Memory B cell (primary cell): ENCODE measurements around the gene GRK3.
A peak's percentile ranks its signal among the peaks of the same experiment; 100 is the strongest.
"Not testable (repeated sequence)": the region's sequence is repeated elsewhere in the genome, so short reads cannot be mapped to it uniquely, and the experiment has no call there.

Source experiments
- ATAC-seq: fragments of 150-1000 bp; cut with Tn5 transposase; 2 replicates; pipeline ENCODE4 v1.10.0; 2021; ENCODE audit warnings: low read depth, mild to moderate bottlenecking, moderate library complexity
- DNase-seq, 2 donors: peaks; one replicate each; pipeline ENCODE4 v3.0.0; 2022; ENCODE audit warnings: low spot score in 2 of 2
- H3K27ac Mint-ChIP-seq: one replicate; pipeline ENCODE4 v1.8.0; 2022; ENCODE audit warnings: mild to moderate bottlenecking, moderate library complexity, mixed read lengths
- H3K27me3 Mint-ChIP-seq: one replicate; pipeline ENCODE4 v1.8.0; 2022; ENCODE audit warnings: mixed read lengths
- H3K36me3 Mint-ChIP-seq: one replicate; pipeline ENCODE4 v1.8.0; 2022; ENCODE audit warnings: mild to moderate bottlenecking, mixed read lengths
- H3K4me1 Mint-ChIP-seq: one replicate; pipeline ENCODE4 v1.8.0; 2022; ENCODE audit warnings: mixed read lengths
- H3K4me3 Mint-ChIP-seq: one replicate; pipeline ENCODE4 v1.8.0; 2022; ENCODE audit warnings: mild to moderate bottlenecking, moderate library complexity, mixed read lengths
- H3K9me3 Mint-ChIP-seq: one replicate; pipeline ENCODE4 v1.8.0; 2022; ENCODE audit warnings: mixed read lengths

GRK3 gene

DNA sequence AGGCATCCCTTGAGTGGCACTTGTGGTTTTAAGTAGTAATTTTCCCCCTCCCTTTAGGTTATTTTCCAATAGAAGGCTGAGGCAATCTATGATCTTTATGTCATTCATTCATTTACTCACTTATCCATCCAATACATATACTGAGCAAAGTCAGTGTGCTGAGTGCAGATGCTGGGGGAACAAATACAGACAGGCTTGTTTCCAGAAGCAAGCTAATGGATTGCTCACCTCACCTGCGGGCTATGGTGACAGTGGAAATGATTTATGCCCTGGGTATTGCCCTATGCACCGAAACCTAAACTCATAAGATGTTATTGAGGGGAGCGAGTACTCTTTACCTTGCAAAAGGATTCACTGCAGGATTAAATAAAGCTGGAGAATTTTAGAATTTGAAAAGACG is 4.6 kb upstream of the GRK3 start:
- H3K9me3 Mint-ChIP-seq, H3K27ac Mint-ChIP-seq, H3K36me3 Mint-ChIP-seq, DNase-seq, ATAC-seq, H3K4me3 Mint-ChIP-seq, H3K27me3 Mint-ChIP-seq: not testable (repeated sequence)
- peaks cover 46% of the 10 kb centered on the region for H3K4me1 Mint-ChIP-seq

DNA sequence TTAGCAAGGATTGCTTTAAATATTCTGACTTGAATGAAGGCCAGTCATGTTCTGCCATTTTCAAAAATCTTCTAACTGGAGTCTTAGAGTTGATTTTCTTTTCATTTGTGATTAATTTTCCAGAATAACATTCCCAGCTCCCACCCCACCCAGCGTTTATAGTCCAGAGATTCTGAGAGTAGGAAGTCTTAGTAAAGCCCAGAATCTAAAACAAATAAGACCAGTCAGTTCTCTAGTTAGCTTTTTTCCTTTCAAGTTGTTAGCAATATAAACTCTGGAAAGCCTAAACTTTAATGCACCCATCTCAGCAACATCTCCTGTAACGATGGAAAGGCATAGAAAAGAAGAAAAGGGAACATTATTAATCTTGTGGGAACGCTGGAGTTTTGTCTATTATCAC is 3.3 kb upstream of the GRK3 start:
- DNase-seq, H3K36me3 Mint-ChIP-seq, H3K9me3 Mint-ChIP-seq, ATAC-seq, H3K27me3 Mint-ChIP-seq, H3K4me3 Mint-ChIP-seq: not testable (repeated sequence)
- Mint-ChIP-seq H3K4me1 (peaks cover 43% of the 10 kb centered on the region), H3K27ac (peak overlapping the region; percentile 83)

DNA sequence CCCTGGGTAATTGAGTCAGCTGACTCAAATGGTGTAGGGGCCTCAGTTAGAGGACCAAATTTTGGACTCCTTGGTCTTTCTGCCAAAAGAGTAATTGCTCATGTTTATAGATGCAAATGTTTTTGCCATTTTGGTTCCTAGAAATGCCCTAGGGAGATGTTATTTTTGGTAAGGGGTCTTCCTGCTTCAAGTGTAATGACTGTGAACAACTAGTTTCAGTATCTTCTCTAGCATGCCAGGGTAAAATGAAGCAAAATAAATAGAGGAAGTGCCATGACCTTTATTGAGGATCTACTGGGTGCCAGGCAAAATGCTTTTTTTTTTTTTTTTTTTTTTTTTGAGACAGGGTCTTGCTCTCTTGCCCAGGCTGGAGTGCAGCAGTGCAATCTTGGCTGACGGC is 2.5 kb upstream of the GRK3 start:
- not testable (repeated sequence) for H3K36me3 Mint-ChIP-seq, H3K9me3 Mint-ChIP-seq, H3K27me3 Mint-ChIP-seq, H3K4me3 Mint-ChIP-seq
- Mint-ChIP-seq H3K27ac (peak overlapping the region; percentile 83), H3K4me1 (peaks cover 45% of the 10 kb centered on the region)
- ATAC-seq (peak; percentile 49), DNase-seq (peak in 1 of 2 donors; percentile 47)

DNA sequence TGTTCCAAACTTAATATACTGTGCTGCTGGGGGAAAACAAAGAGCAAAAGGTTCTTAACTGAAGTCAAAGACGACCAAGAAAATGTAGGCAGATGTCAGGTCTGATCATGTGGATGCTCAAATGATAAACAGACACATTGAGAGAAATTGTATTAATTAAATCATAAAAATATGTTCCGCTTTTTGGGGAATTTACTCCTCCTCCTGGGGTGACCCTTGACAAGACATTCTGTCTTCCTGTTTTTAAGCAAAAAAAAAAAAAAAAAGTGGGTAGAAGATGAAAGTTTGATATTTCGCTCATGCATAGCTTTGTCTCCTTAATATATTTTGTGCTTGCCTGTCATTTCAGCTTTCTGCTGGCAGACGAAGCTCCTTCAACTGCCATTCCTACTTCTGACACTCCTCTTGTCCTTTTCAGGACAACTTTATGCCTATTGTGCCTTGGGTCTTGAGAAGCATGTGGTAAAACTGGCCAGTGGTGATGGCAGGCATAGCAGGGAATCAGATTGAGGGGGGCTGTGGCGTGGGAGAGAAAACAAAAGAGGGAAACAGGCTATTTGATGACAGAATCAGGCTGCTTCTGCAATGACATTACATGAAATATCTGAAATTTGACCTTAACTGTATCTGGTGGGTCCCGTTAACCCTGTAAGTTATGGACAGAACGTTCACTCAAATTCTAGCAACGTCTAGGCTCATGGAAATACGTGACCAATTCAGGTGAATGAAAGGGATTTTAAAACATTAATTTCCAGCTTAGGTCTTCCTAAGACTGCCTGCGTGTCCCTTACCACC is 1.3 kb upstream of the GRK3 start:
- ATAC-seq (peak; percentile 4), DNase-seq (peak; percentile 18 to 26)
- peak overlapping the region; percentile 95 for H3K27ac Mint-ChIP-seq
- H3K9me3 Mint-ChIP-seq, H3K36me3 Mint-ChIP-seq, H3K27me3 Mint-ChIP-seq: not testable (repeated sequence)
- peak overlapping the region; percentile 94 for H3K4me3 Mint-ChIP-seq
- peaks cover 48% of the 10 kb centered on the region for H3K4me1 Mint-ChIP-seq

DNA sequence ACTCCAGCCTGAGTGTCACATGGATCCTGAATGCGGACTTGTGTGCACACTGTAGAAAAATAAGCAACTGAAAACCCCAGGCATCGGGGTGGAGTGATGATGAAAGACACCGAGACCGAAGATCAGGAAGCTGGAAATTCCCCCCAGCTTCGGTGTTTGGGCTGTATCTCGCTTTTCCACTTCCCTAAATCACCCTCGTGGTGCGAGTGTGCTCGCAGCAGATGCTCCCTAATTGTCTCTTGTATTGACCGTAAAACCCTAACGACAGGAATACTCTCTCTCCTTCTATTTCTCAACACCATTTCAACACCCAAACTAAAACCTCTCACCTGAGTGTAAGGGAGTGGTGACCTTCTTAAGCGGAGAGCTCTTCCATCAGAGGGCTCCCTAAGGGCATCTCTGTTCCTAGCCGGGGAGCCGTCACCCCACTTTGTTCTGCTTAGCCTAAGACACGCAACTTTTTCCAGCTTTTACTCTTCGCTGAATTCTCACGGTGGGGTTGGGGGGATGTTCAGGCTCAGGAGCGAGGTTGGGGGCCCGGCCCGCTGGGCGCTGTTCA is 635 bp upstream of the GRK3 start:
- H3K4me1 Mint-ChIP-seq = peaks cover 46% of the 10 kb centered on the region
- ATAC-seq (peak; percentile 58), DNase-seq (peak; percentile 41 to 51)
- H3K9me3 Mint-ChIP-seq = no peaks in the 10 kb centered on the region
- peaks cover 2% of the 10 kb centered on the region for H3K36me3 Mint-ChIP-seq
- peak overlapping the region; percentile 94 for H3K4me3 Mint-ChIP-seq
- no peaks in the 10 kb centered on the region for H3K27me3 Mint-ChIP-seq
- H3K27ac Mint-ChIP-seq = peak overlapping the region; percentile 95

DNA sequence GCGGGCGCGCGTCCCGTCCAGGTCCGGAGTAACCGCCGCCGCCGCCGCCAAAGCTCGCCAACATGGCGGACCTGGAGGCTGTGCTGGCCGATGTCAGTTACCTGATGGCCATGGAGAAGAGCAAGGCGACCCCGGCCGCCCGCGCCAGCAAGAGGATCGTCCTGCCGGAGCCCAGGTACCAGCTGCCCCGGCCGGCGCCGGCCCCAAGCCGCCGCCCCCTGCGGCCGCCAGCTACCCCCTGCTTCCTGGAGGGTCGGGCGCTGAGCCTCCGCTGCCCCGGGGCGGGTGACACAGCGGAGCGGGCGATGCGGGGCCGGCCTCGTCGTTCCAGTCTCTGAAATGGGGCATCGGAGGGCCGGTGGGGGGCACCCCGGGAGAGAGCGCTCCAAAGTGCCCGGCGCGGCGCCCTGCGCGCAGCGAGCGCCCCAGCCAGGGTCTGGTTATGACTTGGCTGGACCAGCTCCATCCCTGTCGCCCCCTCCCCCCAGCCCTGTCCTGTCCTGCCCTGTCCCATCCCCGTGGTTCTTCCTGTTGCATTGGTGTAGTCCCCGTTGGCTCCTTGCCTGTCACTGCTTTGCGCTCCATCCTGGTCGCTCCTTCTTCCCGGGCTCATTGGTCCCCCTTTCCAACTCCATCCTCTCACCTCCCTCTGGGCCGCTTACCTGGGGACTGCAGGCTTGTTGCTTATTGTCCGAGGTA is 653 bp downstream of the GRK3 start:
- ATAC-seq (no peak), DNase-seq (peak; percentile 11 to 44)
- Mint-ChIP-seq H3K4me3 (peak overlapping the region; percentile 99), H3K27ac (peak overlapping the region; percentile 93), H3K4me1 (peaks cover 51% of the 10 kb centered on the region), H3K36me3 (peaks cover 2% of the 10 kb centered on the region), H3K9me3 (no peaks in the 10 kb centered on the region), H3K27me3 (no peaks in the 10 kb centered on the region)

DNA sequence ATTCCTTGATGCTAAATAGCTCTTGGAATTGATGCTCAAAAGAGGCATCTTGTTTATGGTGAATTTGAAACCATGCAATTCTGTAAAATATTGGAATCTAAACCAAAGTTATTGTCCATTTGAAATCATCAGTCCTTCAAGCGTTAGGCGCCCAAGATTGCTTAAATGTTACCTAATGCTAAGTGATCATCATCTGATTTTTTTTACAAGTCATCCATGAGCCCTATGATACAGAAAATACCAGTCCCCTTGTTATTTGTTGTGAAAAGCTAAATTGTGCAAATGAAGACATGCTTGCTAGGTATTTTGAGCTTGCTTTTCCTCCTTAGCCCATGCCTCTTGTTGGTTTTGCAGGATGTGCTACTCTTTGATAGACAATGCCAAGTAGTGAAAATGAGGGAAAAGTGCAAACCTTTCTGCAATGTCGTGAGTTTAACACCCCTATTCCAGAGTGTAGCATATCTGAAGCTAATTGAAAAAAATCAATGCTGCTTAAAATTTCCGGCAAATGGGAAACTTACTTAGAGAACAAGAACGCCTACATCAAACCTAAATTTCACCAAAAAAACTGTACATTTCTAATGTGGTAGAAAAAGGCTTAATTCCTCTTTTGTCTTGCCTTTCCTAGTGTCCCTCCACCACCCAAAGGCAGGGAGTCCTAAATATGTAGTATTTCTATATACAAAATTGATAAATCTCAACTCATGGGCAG is 1.9 kb downstream of the GRK3 start:
- H3K4me1 Mint-ChIP-seq = peaks cover 46% of the 10 kb centered on the region
- no peak for ATAC-seq
- H3K27ac Mint-ChIP-seq = peak overlapping the region; percentile 93
- H3K36me3 Mint-ChIP-seq = peaks cover 2% of the 10 kb centered on the region
- H3K9me3 Mint-ChIP-seq = no peaks in the 10 kb centered on the region
- H3K27me3 Mint-ChIP-seq = no peaks in the 10 kb centered on the region
- H3K4me3 Mint-ChIP-seq = peak overlapping the region; percentile 99
- DNase-seq = no peak

DNA sequence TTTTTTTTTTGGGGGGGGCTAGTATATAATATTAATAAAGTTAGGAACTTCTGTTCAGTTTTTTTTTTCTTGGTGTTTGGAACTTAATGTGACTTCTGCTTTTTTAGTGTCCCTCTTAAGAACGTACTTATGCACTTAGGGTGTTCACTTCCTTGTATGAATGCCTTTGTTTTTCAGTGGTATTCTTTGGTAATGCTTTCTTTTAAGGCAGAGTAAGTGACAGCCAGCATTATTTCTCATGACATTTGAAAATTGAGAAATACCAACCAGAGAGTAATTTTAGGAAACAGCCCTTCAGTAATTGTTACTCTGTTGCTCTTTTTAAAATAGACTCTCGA is 2.4 kb downstream of the GRK3 start:
- DNase-seq = peak in 1 of 2 donors; percentile 16
- Mint-ChIP-seq H3K27me3 (no peaks in the 10 kb centered on the region), H3K36me3 (peaks cover 2% of the 10 kb centered on the region), H3K4me3 (peak overlapping the region; percentile 99), H3K9me3 (no peaks in the 10 kb centered on the region), H3K4me1 (peaks cover 42% of the 10 kb centered on the region), H3K27ac (peak overlapping the region; percentile 93)
- peak; percentile 39 for ATAC-seq

DNA sequence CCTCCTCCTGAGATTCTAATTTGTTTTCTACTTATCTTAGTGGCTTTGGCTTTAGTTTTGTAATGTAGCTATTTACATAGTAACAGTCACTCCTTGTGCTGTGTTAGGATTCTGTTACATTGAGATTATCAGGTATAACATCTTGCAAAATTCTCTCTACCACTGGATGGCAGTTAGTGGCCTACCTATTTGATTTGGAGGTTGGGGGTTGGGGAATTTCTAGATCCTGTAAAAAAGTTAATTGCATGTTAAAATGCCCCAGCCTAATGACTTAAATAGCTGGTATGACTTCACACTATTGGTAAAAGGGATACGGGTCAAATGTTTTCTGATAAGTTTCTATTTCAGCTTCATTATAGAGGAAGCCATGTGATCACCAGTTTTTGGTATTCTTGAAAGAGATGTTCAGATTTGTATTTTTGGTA is 2.8 kb downstream of the GRK3 start:
- H3K36me3 Mint-ChIP-seq = peaks cover 2% of the 10 kb centered on the region
- H3K27ac Mint-ChIP-seq = peak overlapping the region; percentile 93

DNA sequence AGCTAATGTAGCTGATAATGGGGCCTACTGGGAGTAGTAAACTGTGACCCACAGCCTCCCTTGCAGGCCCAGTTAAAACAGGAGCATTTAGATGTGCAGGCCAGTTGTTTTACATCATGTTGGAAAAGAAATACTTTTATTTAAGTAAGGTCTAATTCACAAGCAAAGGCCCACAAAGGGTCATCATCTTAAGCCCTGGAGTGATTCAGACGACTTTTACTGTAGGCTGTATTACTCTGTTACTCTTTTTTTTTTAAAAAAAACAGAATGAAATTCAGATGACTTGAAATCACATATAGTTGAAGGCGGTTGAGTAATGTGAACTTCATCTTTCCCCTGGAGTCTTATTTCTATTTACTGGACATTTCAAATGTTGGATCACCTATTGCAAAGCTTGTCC is 3.6 kb downstream of the GRK3 start:
- H3K27me3 Mint-ChIP-seq, ATAC-seq, DNase-seq, H3K9me3 Mint-ChIP-seq, H3K36me3 Mint-ChIP-seq: not testable (repeated sequence)
- peaks cover 46% of the 10 kb centered on the region for H3K4me1 Mint-ChIP-seq
- peak overlapping the region; percentile 99 for H3K4me3 Mint-ChIP-seq
- H3K27ac Mint-ChIP-seq = peak overlapping the region; percentile 71

More for the DNA sequence above, 2.8 kb downstream of the GRK3 start:
- Mint-ChIP-seq H3K27me3 (no peaks in the 10 kb centered on the region), H3K9me3 (no peaks in the 10 kb centered on the region), H3K4me1 (peaks cover 42% of the 10 kb centered on the region), H3K4me3 (peak overlapping the region; percentile 99)
- DNase-seq (no peak), ATAC-seq (no peak)

DNA sequence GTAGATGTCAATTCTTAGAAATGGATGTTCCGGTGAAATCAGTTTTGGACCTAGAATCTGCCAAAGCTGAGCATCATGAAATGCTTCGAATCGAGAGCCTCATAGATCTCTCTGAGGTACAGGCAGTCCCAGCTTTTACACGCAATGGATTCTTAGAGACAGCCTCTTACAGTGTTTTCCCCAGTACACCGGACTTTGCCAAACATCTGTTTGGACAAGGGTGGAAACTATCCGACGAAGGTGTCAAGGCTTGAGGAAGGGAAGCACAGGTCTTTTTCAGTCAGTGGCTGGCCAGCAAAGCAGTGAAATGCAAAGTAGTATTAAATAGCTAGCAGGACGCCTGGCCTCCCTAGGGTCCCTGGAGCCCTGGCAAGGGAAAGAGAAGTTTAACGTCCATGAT is 4.9 kb downstream of the GRK3 start:
- H3K4me3 Mint-ChIP-seq = peak overlapping the region; percentile 41
- H3K27ac Mint-ChIP-seq = peak overlapping the region; percentile 71
- no peaks in the 10 kb centered on the region for H3K27me3 Mint-ChIP-seq
- H3K9me3 Mint-ChIP-seq = peaks cover 2% of the 10 kb centered on the region
- H3K36me3 Mint-ChIP-seq = peaks cover 8% of the 10 kb centered on the region
- ATAC-seq (no peak), DNase-seq (no peak)
- H3K4me1 Mint-ChIP-seq = peaks cover 45% of the 10 kb centered on the region

DNA sequence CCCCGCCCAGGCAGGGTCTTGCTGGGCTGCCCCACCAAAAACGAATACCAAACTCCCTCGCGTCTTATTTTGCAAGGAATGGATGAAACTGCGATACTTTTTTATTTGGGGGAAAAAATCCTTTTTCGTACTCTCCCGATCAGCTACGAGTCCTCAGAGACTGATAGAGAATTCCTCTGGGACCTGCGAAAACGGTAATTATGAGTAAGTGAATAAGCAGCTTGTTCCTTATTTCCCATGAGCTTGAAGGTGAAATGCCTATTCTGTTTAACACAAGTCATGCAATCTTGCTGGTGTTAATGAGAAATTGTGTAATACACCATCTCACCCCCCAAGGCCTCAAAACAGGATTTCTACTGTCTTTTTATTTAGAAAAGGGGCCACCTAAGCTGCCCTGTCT is 5.5 kb downstream of the GRK3 start:
- DNase-seq (no peak), ATAC-seq (no peak)
- Mint-ChIP-seq H3K27me3 (no peaks in the 10 kb centered on the region), H3K4me1 (peaks cover 46% of the 10 kb centered on the region), H3K9me3 (peaks cover 2% of the 10 kb centered on the region), H3K27ac (no peak overlapping the region), H3K36me3 (peaks cover 8% of the 10 kb centered on the region), H3K4me3 (peak overlapping the region; percentile 32)

DNA sequence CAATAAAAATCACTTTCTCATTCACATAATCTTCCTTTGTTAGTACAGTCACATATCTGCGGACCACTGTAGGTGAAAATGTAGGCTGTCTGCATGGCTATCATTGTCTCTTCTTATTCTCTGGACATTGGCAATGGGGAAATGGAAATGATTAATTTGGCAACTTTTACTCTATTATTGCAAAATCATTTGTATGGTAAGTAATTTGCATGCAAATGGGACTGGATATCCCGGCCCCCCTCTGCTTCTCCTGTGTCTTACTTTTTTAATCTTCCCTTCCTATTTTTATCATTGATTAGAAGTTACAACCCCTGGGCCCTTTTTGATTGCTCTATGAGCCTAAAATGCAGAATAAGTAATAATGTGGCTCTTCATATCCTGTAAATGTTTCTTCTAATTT is 6.0 kb downstream of the GRK3 start:
- H3K27ac Mint-ChIP-seq = no peak overlapping the region
- H3K9me3 Mint-ChIP-seq = peaks cover 2% of the 10 kb centered on the region
- no peak overlapping the region for H3K4me3 Mint-ChIP-seq
- no peaks in the 10 kb centered on the region for H3K27me3 Mint-ChIP-seq
- DNase-seq (no peak), ATAC-seq (no peak)
- H3K4me1 Mint-ChIP-seq = peaks cover 50% of the 10 kb centered on the region
- H3K36me3 Mint-ChIP-seq = peaks cover 7% of the 10 kb centered on the region
